AG10803 (cell line): ENCODE measurements around the gene KRTAP5-3.

ENCODE experiments used
- DNase-seq: peaks from one replicate; pipeline ENCODE4 v3.0.0; 2010; ENCODE audit warnings: low read depth
- H3K4me3 ChIP-seq: 2 replicates; pipeline ENCODE4 v1.5.1; 2011; ENCODE audit warnings: mild to moderate bottlenecking, low read length, control low read depth
- TF ChIP-seq, protein P1 (sequence below): conservative IDR thresholded peaks from 2 replicates; pipeline ENCODE4 v1.5.1; 2011; ENCODE audit warnings: mild to moderate bottlenecking, low read length, control low read depth, inconsistent platforms

The KRTAP5-3 gene

DNA sequence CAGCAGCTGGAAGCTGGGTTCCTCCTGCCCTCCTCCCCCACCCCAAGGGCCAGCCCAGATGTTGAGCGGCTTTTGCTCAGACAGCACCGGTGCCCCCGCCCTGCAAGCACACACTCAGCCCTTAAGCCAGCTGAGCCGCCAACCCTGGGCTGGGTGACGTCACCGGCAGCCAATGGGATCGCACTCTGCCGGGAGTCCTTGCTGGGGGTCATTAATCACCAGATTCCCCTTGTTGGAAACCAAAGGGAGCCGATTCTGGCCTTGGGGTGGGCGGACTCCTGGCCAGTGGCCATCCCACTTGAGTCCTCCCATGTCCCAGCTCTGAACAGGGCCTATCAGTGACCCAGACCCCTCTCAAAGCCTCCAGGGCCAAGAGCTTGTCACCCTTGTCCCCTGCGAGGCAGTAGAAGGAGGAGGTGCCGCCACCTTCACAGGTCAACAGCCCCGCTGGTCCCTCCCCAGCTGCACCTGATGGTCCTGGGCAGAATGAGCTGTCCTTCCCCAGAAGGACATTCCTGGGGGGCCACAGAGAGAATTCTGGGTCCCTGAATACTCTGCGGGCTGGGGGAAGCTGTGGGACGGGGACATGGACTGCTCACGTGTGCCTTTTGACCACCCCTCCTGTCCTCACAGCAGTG is 43.6 kb downstream of the KRTAP5-3 start:
- DNase-seq = peak; percentile 67
- H3K4me3 ChIP-seq = no peak overlapping the region
- TF ChIP-seq, protein P1, sequence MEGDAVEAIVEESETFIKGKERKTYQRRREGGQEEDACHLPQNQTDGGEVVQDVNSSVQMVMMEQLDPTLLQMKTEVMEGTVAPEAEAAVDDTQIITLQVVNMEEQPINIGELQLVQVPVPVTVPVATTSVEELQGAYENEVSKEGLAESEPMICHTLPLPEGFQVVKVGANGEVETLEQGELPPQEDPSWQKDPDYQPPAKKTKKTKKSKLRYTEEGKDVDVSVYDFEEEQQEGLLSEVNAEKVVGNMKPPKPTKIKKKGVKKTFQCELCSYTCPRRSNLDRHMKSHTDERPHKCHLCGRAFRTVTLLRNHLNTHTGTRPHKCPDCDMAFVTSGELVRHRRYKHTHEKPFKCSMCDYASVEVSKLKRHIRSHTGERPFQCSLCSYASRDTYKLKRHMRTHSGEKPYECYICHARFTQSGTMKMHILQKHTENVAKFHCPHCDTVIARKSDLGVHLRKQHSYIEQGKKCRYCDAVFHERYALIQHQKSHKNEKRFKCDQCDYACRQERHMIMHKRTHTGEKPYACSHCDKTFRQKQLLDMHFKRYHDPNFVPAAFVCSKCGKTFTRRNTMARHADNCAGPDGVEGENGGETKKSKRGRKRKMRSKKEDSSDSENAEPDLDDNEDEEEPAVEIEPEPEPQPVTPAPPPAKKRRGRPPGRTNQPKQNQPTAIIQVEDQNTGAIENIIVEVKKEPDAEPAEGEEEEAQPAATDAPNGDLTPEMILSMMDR = no peak

DNA sequence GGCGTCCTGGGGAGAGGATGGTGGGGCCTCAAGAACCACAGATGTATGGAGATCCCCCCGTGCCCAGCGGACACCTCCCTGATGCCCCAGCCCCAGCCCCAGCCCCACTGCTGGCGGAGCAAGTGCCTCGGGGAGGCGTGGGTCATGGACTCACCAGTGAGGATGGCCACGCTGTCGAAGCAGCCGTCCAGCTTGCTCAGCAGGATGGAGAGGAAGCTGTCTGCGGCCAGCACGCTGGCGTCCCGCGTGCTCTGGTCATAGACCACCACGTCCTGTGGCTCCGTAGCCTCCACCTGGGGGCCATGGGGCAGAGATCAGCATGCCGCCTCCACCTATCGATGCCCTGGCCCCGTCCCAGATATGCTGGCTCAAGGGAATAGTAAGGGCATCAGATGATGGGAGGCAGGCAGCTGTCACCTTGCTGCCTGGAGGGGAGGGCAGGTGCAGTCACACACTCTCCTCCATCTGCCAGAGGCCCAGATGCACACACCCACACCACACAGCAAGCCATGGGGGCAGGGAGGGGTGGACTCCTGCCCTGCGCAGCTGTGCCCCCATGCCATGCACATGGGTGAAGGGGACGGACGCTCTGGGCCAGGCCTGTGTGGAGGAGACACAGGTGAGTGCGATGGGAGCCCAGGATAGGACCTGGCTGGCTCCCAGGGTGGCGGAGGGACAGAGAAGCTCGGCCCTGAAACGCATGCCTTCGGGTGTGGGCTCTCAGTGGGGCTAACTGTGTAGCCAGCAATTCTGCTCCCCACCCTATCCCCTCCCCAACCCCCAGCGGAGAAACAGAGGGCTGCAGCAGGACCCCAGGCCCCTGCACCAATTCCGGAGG is 44.3 kb downstream of the KRTAP5-3 start:
- no peak for DNase-seq
- TF ChIP-seq, protein P1 = no peak
- H3K4me3 ChIP-seq = no peak overlapping the region

DNA sequence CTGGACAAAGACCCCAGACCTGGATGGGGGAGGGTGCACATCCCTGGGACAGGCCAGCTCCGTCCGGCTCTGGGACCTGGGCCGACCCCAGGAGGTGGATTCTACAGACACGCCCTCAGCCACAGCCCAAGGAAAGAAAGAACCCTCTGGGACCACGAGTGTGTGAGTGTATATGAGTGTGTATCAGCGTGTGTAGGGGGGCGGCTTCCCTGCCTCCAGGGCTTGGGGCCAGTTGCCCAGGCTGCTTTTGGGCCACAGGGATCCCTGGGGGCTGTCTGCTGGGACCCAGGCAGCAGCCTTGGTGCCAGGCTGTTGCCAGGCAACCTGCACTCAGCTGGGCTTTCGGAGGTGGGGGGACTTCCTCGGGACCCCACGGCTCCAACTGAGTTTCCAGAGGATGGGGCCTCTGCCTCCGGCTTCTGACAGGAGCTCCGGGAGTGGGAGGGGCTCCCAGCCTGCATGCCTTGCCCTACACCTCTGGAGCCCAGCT is 45.1 kb downstream of the KRTAP5-3 start:
- H3K4me3 ChIP-seq = no peak overlapping the region
- DNase-seq = no peak
- TF ChIP-seq, protein P1 = no peak

DNA sequence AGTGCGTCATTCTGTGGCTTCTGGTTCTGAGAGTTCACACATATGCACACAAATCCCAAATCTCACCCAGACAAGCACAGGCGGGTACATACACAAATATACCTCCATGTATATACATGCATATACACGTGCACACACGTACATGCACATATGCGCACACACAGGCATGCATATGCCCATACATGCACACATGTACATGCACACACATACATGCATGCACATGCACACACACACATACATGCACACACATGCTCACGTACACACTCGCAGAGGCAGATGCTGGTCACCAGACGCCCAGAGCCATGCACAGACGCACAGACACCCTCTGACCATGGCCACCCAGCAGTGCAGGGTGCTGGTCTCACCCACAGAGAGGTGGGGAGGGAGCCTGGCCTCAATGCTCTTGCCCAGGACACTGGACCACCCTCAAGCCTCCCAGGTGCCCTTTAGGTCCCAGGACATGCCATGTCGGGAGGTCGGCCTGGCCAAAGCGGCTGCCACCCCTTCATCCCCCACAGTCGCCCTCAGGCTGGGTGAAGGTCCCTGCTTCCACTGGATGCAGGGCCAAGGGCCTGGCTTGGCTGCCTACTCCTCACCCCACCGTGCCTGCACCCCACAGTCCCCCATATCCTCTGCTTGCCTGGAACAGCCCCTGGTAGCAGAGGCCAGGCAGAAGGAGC is 45.7 kb downstream of the KRTAP5-3 start:
- no peak overlapping the region for H3K4me3 ChIP-seq
- DNase-seq = no peak
- TF ChIP-seq, protein P1 = no peak

DNA sequence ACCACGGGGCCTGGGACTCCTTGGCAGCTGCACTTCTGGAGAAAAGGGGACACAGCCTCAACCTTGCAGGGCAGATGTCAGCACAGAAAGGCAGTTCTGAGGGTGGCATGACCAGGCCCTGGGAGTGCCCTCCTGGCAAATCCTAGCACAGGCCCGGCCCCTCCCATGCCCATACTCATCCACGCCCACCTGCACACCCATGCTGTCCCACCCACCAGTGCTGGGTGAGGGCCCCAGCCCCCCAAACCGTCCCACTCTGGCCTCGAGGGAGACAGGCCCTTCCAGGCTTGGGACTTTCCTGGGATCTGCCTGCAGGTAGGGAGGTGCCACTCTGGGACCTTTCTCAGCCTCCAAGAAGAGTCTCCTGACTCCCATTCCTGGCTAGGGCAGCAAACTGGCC is 46.3 kb downstream of the KRTAP5-3 start:
- TF ChIP-seq, protein P1 = no peak
- DNase-seq = no peak

DNA sequence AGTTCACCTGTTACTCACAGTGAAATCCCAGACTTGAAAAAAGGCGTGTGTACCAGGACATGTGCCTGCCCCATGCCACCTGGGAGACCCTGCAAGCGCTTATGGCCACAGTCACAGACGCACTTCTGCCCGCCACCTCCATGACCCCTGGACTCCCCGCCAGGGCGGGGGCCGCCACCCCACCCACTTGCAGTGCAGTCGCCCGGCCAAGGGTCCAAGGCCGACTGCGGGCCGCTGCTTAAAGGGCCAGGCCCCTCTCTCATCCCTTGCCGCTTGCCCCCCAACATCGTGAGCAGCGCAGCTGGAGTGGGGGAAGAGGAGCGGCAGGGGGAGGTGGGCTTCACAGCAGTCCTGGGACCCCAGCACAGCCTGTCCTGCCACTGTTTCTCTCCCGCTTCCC is 47.0 kb downstream of the KRTAP5-3 start:
- TF ChIP-seq, protein P1 = no peak
- no peak overlapping the region for H3K4me3 ChIP-seq
- no peak for DNase-seq

More for the DNA sequence above, 46.3 kb downstream of the KRTAP5-3 start:
- no peak overlapping the region for H3K4me3 ChIP-seq
